ENCODE measurements around the gene CAMK4. TPM values are rescaled to one million over a fixed set of nuclear protein-coding genes. Genes with fewer than 3 reads are reported as not detected.

CAMK4 gene
- total RNA-seq, 1 donor from 2014 or later, result 2.2 TPM

- DNase-seq (ENCODE audit: low read depth, low spot score), result no peak
Observed at GRCh38 chr5:111422747-111423720, 198.8 kb downstream of the CAMK4 start.

- no peak for DNase-seq (ENCODE audit: low read depth, low spot score)
Observed at GRCh38 chr5:111425205-111425604, 201.0 kb downstream of the CAMK4 start.

- DNase-seq (ENCODE audit: low read depth, low spot score), result no peak
Observed at GRCh38 chr5:111427762-111428161, 203.6 kb downstream of the CAMK4 start.

GRCh38 chr5:111432883-111433536, 208.8 kb downstream of the CAMK4 start:
- no peak for DNase-seq (ENCODE audit: low read depth, low spot score)

GRCh38 chr5:111434800-111435199, 210.6 kb downstream of the CAMK4 start:
- DNase-seq (ENCODE audit: low read depth, low spot score), result no peak

- DNase-seq (ENCODE audit: low read depth, low spot score), result no peak
Observed at GRCh38 chr5:111439473-111440075, 215.4 kb downstream of the CAMK4 start.

GRCh38 chr5:111447099-111447498, 222.9 kb downstream of the CAMK4 start:
- DNase-seq (ENCODE audit: low read depth, low spot score), result no peak

- no peak for DNase-seq (ENCODE audit: low read depth, low spot score)
Observed at GRCh38 chr5:111447822-111448221, 223.6 kb downstream of the CAMK4 start.

GRCh38 chr5:111453295-111453694, 229.1 kb downstream of the CAMK4 start:
- DNase-seq (ENCODE audit: low read depth, low spot score), result no peak

GRCh38 chr5:111453747-111454146, 229.6 kb downstream of the CAMK4 start:
- no peak for DNase-seq (ENCODE audit: low read depth, low spot score)

GRCh38 chr5:111454198-111454622, 230.0 kb downstream of the CAMK4 start:
- no peak for DNase-seq (ENCODE audit: low read depth, low spot score)

- no peak for DNase-seq (ENCODE audit: low read depth, low spot score)
Observed at GRCh38 chr5:111454776-111455175, 230.6 kb downstream of the CAMK4 start.

- no peak for DNase-seq (ENCODE audit: low read depth, low spot score)
Observed at GRCh38 chr5:111461255-111461671, 237.1 kb downstream of the CAMK4 start.

- DNase-seq (ENCODE audit: low read depth, low spot score), result no peak
Observed at GRCh38 chr5:111461934-111462333, 237.8 kb downstream of the CAMK4 start.

- no peak for DNase-seq (ENCODE audit: low read depth, low spot score)
Observed at GRCh38 chr5:111463311-111463710, 239.1 kb downstream of the CAMK4 start.

- no peak for DNase-seq (ENCODE audit: low read depth, low spot score)
Observed at GRCh38 chr5:111469293-111469896, 245.2 kb downstream of the CAMK4 start.

GRCh38 chr5:111469903-111470302, 245.7 kb downstream of the CAMK4 start:
- DNase-seq (ENCODE audit: low read depth, low spot score), result no peak

- no peak for DNase-seq (ENCODE audit: low read depth, low spot score)
Observed at GRCh38 chr5:111472096-111472495, 247.9 kb downstream of the CAMK4 start.

- no peak for DNase-seq (ENCODE audit: low read depth, low spot score)
Observed at GRCh38 chr5:111472579-111472978, 248.4 kb downstream of the CAMK4 start.

GRCh38 chr5:111478266-111478665, 254.1 kb downstream of the CAMK4 start:
- DNase-seq (ENCODE audit: low read depth, low spot score), result no peak

GRCh38 chr5:111478898-111479297, 254.7 kb downstream of the CAMK4 start:
- DNase-seq (ENCODE audit: low read depth, low spot score), result no peak

- no peak for DNase-seq (ENCODE audit: low read depth, low spot score)
Observed at GRCh38 chr5:111480346-111480745, 256.2 kb downstream of the CAMK4 start.
